GM23338 (cell line): ENCODE measurements around the gene TMED10. TPM values are rescaled to one million over a fixed set of nuclear protein-coding genes. Genes with fewer than 3 reads are reported as not detected.

ENCODE experiments used
- ATAC-seq: fragments of 200-7000 bp; cut with Tn5 transposase; 3 replicates; pipeline ENCODE4 v1.9.1; 2020
- DNase-seq: peaks from one replicate; pipeline ENCODE4 v3.0.0-alpha.2; 2015; ENCODE audit warnings: low spot score
- H2AFZ ChIP-seq: fragments of 200-600 bp; sonication (generic); 2 replicates; pipeline ENCODE4 v1.8.0; 2016; ENCODE audit warnings: antibody characterized with exemption, mild to moderate bottlenecking, moderate library complexity
- H3F3A ChIP-seq: fragments of 200-600 bp; sonication (generic); replicated peaks from 2 replicates; pipeline ENCODE4 v1.8.0; 2017; ENCODE audit warnings: antibody characterized with exemption, mixed run types, low read depth
- H3K27ac ChIP-seq: fragments of 200-600 bp; sonication (generic); 2 replicates; pipeline ENCODE4 v1.6.1; 2016; ENCODE audit warnings: low read depth
- H3K27me3 ChIP-seq: fragments of 200-600 bp; sonication (generic); 2 replicates; pipeline ENCODE4 v1.8.0; 2016; ENCODE audit warnings: mild to moderate bottlenecking, mixed run types, moderate library complexity; ENCODE audit not compliant: insufficient read depth
- H3K36me3 ChIP-seq: fragments of 200-600 bp; sonication (generic); 2 replicates; pipeline ENCODE4 v1.8.0; 2016; ENCODE audit warnings: mild to moderate bottlenecking; ENCODE audit not compliant: insufficient read depth
- H3K4me1 ChIP-seq: fragments of 200-600 bp; sonication (generic); 2 replicates; pipeline ENCODE4 v1.8.0; 2016; ENCODE audit warnings: mild to moderate bottlenecking, moderate library complexity; ENCODE audit not compliant: insufficient read depth
- H3K4me2 ChIP-seq: fragments of 200-600 bp; sonication (generic); 2 replicates; pipeline ENCODE4 v1.7.1; 2017; ENCODE audit warnings: mixed run types
- H3K4me3 ChIP-seq: fragments of 200-600 bp; sonication (generic); 2 replicates; pipeline ENCODE4 v1.6.1; 2016; ENCODE audit warnings: mixed run types
- H3K79me2 ChIP-seq: fragments of 200-600 bp; sonication (generic); replicated peaks from 2 replicates; pipeline ENCODE4 v1.8.0; 2017; ENCODE audit warnings: mild to moderate bottlenecking; ENCODE audit not compliant: insufficient read depth
- H3K9me2 ChIP-seq: fragments of 200-600 bp; sonication (generic); 2 replicates; pipeline ENCODE4 v1.8.0; 2017; ENCODE audit not compliant: insufficient read depth
- H4K20me1 ChIP-seq: fragments of 200-600 bp; sonication (generic); replicated peaks from 2 replicates; pipeline ENCODE4 v1.8.0; 2017; ENCODE audit warnings: mild to moderate bottlenecking; ENCODE audit not compliant: insufficient read depth
- H3K27ac Mint-ChIP-seq: 2 replicates; pipeline ENCODE4 v1.8.0; 2020; ENCODE audit warnings: inconsistent platforms, mild to moderate bottlenecking, moderate library complexity, mixed read lengths
- H3K27me3 Mint-ChIP-seq: 3 replicates; pipeline ENCODE4 v1.8.0; 2022; ENCODE audit warnings: low read depth, mild to moderate bottlenecking, moderate library complexity, mixed read lengths, inconsistent platforms; ENCODE audit not compliant: insufficient read depth, poor library complexity
- H3K36me3 Mint-ChIP-seq: 3 replicates; pipeline ENCODE4 v1.8.0; 2021; ENCODE audit warnings: low read depth, mild to moderate bottlenecking, inconsistent platforms, moderate library complexity, mixed read lengths
- H3K4me1 Mint-ChIP-seq: 3 replicates; pipeline ENCODE4 v1.8.0; 2020; ENCODE audit warnings: mild to moderate bottlenecking, inconsistent platforms, mixed read lengths
- H3K4me3 Mint-ChIP-seq: 3 replicates; pipeline ENCODE4 v1.8.0; 2021; ENCODE audit warnings: moderate library complexity, mild to moderate bottlenecking, inconsistent platforms, mixed read lengths
- H3K9me3 Mint-ChIP-seq: 3 replicates; pipeline ENCODE4 v1.8.0; 2020; ENCODE audit warnings: moderate library complexity, mild to moderate bottlenecking, inconsistent platforms, mixed read lengths
- CREB1 ChIP-seq: fragments of 250-450 bp; sonication (Bioruptor Pico); IDR thresholded peaks from 2 replicates; pipeline ENCODE4 v1.5.0; 2020; ENCODE audit warnings: low read depth, mild to moderate bottlenecking, moderate library complexity
- CTCF ChIP-seq, 2 experiments: fragments of 200-600 bp in 1 of 2; sonication (generic) in 1 of 2; conservative IDR thresholded peaks; 2 replicates each; pipeline versions ENCODE4 v1.5.1 to v1.6.1; 2016 to 2017; ENCODE audit warnings: antibody characterized with exemption in 2 of 2, low read depth in 2 of 2, mild to moderate bottlenecking in 2 of 2, moderate library complexity in 1 of 2
- EZH2 ChIP-seq: fragments of 200-600 bp; sonication (generic); IDR thresholded peaks from one replicate; pipeline ENCODE4 v1.8.0; 2017; ENCODE audit warnings: antibody characterized with exemption, mild to moderate bottlenecking, low read depth; ENCODE audit not compliant: unreplicated experiment
- EZH2phosphoT487 ChIP-seq: fragments of 200-600 bp; sonication (generic); IDR thresholded peaks from one replicate; pipeline ENCODE4 v1.8.1; 2018; ENCODE audit warnings: antibody characterized with exemption; ENCODE audit not compliant: unreplicated experiment
- POLR2AphosphoS5 ChIP-seq: IDR thresholded peaks from 2 replicates; pipeline ENCODE4 v1.6.1; 2016; ENCODE audit warnings: antibody characterized with exemption, low read depth
- STAT1 ChIP-seq: IDR thresholded peaks from one replicate; pipeline ENCODE4 v1.6.1; 2016; ENCODE audit warnings: antibody characterized with exemption; ENCODE audit not compliant: unreplicated experiment
- ZNF331 ChIP-seq: fragments of 250-450 bp; sonication (Bioruptor Pico); IDR thresholded peaks from 2 replicates; pipeline ENCODE4 v1.5.0; 2020; ENCODE audit warnings: low read depth, mild to moderate bottlenecking, moderate library complexity
- polyA plus RNA-seq: library from polyadenylated mRNA; unstranded; fragments of >200 nt; fragmentation: Nextera tagmentation; extraction: Ambion mirVana; gene quantifications from 2 replicates; pipeline ENCODE4 v1.2.1, GENCODE V29; 2016
- total RNA-seq: library from RNA; depleted of rRNA; stranded (reverse); fragments of >200 nt; shearing (Covaris generic); gene quantifications from 2 replicates; pipeline ENCODE4 v1.2.3, GENCODE V29; 2014
- TF ChIP-seq, protein P1 (sequence below): IDR thresholded peaks from one replicate; pipeline ENCODE4 v1.6.1; 2018; ENCODE audit warnings: antibody characterized with exemption; ENCODE audit not compliant: unreplicated experiment

The TMED10 gene
- total and polyA plus RNA-seq, 2 experiments from 2014 or later: 180 to 196 TPM

GRCh38 chr14:75134644-75135043 lies 41.8 kb downstream of the TMED10 start (continued):
- TF ChIP-seq CREB1 (CRISPR knock-in tag) (no peak), STAT1 (no peak)
- TF ChIP-seq, protein P1, sequence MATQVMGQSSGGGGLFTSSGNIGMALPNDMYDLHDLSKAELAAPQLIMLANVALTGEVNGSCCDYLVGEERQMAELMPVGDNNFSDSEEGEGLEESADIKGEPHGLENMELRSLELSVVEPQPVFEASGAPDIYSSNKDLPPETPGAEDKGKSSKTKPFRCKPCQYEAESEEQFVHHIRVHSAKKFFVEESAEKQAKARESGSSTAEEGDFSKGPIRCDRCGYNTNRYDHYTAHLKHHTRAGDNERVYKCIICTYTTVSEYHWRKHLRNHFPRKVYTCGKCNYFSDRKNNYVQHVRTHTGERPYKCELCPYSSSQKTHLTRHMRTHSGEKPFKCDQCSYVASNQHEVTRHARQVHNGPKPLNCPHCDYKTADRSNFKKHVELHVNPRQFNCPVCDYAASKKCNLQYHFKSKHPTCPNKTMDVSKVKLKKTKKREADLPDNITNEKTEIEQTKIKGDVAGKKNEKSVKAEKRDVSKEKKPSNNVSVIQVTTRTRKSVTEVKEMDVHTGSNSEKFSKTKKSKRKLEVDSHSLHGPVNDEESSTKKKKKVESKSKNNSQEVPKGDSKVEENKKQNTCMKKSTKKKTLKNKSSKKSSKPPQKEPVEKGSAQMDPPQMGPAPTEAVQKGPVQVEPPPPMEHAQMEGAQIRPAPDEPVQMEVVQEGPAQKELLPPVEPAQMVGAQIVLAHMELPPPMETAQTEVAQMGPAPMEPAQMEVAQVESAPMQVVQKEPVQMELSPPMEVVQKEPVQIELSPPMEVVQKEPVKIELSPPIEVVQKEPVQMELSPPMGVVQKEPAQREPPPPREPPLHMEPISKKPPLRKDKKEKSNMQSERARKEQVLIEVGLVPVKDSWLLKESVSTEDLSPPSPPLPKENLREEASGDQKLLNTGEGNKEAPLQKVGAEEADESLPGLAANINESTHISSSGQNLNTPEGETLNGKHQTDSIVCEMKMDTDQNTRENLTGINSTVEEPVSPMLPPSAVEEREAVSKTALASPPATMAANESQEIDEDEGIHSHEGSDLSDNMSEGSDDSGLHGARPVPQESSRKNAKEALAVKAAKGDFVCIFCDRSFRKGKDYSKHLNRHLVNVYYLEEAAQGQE: no peak

GRCh38 chr14:75133597-75133996 lies 42.8 kb downstream of the TMED10 start:
- H3K79me2 ChIP-seq: peaks cover 10% of the 10 kb centered on the region
- ATAC-seq (no peak), DNase-seq (no peak)
- H3K27ac Mint-ChIP-seq: no peak overlapping the region
- H3K4me2 ChIP-seq: no peak overlapping the region
- H2AFZ ChIP-seq: no peak overlapping the region
- no peaks in the 10 kb centered on the region for H3K4me1 ChIP-seq
- H4K20me1 ChIP-seq: no peaks in the 10 kb centered on the region; the same call in 1 of the 2 replicates
- TF ChIP-seq ZNF331 (no peak), EZH2 (no peak), STAT1 (no peak), EZH2phosphoT487 (no peak)
- H3K27me3 ChIP-seq: no peaks in the 10 kb centered on the region
- peaks cover 39% of the 10 kb centered on the region for H3K36me3 Mint-ChIP-seq
- peaks cover 9% of the 10 kb centered on the region; the same call in 1 of the 2 replicates for H3F3A ChIP-seq
- H3K9me2 ChIP-seq: no peaks in the 10 kb centered on the region
- H3K4me3 ChIP-seq: no peak overlapping the region
- H3K27me3 Mint-ChIP-seq: no peaks in the 10 kb centered on the region
- no peak overlapping the region for H3K27ac ChIP-seq
- no peak overlapping the region for H3K4me3 Mint-ChIP-seq
- peaks cover 11% of the 10 kb centered on the region for H3K9me3 Mint-ChIP-seq
- H3K36me3 ChIP-seq: peaks cover 14% of the 10 kb centered on the region
- H3K4me1 Mint-ChIP-seq: 0 out of 3 replicates have a peak, but pooled peaks cover 3% of the 10 kb centered on the region

- Histone ChIP-seq H3K27ac (no peak overlapping the region), H3K4me3 (no peak overlapping the region), H3K36me3 (peaks cover 14% of the 10 kb centered on the region), H4K20me1 (no peaks in the 10 kb centered on the region), H3K27me3 (no peaks in the 10 kb centered on the region), H3K4me2 (no peak overlapping the region), H3K9me2 (no peaks in the 10 kb centered on the region), H2AFZ (no peak overlapping the region), H3K4me1 (peaks cover 4% of the 10 kb centered on the region; the same call in 1 of the 2 replicates), H3K79me2 (no peaks in the 10 kb centered on the region), H3F3A (peaks cover 9% of the 10 kb centered on the region; the same call in 1 of the 2 replicates)
- Mint-ChIP-seq H3K27me3 (no peaks in the 10 kb centered on the region), H3K9me3 (peaks cover 11% of the 10 kb centered on the region), H3K27ac (no peak overlapping the region), H3K4me3 (no peak overlapping the region), H3K4me1 (peaks cover 5% of the 10 kb centered on the region), H3K36me3 (peaks cover 35% of the 10 kb centered on the region)
- DNase-seq (peak; percentile 87), ATAC-seq (peak; percentile 89)
- TF ChIP-seq POLR2AphosphoS5 (no peak), CTCF (conservative IDR thresholded peaks at IDR 0.05; ENCODE audit: low read depth in 2 of 2) (peak; percentile 88 to 91)
Observed at GRCh38 chr14:75132382-75133086, 43.9 kb downstream of the TMED10 start.
